ENCODE data around the gene ARHGAP10.

ARHGAP10 gene

DNA sequence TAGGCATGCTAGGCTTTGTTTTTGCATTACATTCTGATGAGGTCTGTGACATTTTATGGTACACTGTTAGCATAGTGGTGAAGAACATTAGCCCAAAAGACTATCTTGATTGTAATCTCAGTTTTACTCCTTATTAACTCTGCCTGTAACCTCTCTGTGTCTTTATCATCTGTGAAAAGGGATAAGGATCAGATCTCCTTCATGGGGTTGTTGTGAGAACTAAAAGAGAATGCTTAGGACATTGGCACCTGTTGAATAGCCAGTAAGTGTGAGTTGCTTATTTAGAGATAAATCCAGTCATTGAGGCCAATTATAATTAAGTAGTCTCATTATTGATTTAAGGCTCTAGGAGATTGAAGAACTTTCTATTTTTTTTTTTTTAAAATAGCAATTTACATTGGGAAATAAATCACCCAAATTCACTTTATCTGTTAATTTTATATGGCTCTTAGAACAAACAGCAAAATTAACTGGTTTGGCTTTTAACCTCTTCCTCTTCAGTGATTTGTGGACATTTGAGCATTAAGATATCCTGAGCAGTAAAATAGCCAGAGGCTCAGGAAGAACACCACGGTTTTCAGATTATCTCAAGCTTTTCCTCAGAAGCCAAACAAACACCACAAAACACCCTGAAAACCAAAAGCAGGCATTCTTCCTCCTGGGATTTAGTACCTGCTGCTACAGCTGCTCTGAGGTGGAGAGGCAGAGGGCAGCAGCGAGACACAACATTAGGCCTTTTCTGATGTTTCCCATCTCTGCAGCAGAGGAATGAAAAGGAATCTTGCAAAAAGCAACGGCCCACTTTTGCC, 192.9 kb downstream of the ARHGAP10 start:
- DNase-seq, result no peak

DNA sequence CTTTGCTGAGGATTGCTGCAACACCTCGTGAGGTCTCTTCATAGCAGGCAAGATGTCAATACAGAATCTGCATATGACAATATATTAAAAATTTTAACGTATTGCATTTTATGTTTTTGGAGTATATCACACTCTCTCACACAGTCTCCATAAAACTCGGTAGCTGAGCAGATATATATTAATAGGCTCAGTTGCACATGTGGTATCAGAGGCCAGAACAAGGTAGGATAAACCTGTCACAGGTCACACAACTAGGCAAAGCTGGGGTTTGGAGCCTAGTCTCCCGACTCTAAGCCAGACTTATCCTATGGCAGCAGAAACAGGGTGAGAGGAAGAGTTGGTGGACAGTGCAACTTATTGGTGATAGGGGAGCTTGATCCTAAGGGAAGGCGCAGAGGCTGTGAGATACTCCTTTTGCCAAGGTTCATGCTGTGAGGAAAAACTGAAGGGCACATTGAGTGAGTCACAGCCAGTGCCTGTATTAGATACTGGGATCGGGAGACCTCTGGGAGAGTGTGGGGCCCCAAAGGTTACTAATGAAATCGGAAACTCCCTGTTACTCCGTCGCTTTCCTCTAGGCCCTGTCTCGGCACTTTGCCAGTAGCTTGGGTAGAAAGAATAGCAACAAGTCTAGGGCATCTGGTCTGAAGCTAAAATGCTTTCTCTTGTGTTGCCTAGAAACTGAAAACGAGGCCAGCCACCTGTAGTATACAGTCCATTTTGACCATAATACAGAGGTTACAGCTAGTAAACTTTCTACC, 195.7 kb downstream of the ARHGAP10 start:
- no peak for DNase-seq

- DNase-seq, result no peak
These were observed 196.5 kb downstream of the ARHGAP10 start for GRCh38 chr4:147928400-147928799.

- DNase-seq, result no peak
These were observed 197.9 kb downstream of the ARHGAP10 start for GRCh38 chr4:147929746-147930145.

DNA sequence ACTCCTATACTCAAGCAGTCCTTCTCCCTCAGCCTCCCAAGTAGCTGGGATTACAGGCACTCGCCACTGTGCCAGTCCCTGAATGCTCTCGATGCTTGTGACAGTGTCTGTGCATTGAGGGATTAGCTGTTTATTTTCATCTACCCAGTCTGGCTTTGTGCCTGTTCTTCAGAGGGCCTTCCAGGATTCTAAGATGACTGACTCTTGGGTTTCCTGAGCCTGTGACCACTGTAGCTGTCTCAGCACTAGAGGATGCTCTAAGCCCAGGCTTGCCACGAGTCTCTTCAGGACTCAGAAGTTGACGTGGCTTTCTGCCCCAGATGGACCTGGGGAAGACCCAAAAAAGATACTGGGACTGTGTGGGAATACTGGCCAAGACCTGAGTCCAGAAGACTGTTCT, 201.4 kb downstream of the ARHGAP10 start:
- no peak for DNase-seq

GRCh38 chr4:147933779-147934178, 201.9 kb downstream of the ARHGAP10 start:
- DNase-seq, result no peak

- DNase-seq, result no peak
These were observed 206.6 kb downstream of the ARHGAP10 start for GRCh38 chr4:147938496-147938895.

DNA sequence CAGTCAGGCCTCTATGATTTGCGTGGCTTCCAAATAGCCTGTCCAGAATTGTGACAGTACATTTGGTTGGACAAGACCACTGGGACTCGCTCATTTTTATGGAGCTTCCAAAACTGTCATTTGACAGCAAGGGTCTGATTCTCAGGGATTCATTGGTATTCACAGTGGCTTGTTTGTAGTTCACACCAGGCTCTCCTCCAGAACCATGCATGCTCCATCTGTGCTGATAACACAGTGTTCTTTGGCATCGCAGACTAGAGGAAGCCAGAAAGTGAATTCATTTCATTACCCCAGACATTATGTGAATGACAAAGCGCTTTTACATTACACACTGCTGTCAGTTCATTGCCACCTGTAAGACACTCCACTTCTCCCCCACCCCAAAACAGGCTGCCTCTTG, 208.3 kb downstream of the ARHGAP10 start:
- DNase-seq, result no peak

DNA sequence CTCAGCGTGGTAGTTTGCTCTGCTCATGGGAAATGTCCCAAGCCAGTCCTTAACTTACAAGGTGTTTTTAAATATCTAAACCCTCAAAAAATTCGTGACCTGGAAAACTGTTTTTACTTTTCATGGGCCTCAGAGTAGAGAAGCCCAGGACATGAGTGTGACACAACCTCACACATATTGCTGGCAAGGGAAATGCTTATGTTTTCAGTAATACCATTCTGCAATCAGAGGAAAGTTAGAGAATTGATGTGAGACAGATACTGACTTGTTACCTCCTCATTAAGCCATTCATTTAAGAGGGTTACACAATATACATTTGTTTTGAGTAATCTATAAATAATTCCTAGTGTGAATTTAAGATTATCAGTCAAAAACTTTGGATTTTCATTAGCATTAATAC, 209.5 kb downstream of the ARHGAP10 start:
- no peak for DNase-seq

- DNase-seq, result no peak
These were observed 210.8 kb downstream of the ARHGAP10 start for GRCh38 chr4:147942729-147943128.

DNA sequence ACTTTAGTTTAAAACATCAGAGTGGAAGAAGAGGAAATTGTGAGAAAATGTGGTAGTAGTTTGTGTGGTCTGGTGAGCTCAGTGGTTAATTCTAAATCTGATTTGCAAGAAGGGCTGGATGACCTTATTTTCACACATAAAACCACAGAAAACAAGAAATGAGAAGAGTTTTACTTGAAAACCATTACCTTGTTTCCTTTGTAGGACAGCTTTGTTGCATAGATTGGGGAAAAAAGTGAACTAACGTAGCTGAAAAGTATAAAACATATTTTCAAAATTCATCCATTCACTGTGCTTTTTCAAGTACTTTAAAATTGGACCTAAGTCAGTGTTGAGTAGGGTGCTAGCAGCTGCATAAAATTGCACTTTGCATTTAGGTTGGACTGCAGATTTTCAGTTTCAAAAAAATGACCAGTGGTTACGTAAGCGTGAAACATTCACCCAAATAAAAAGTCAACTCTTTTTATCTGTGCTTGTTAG, 211.3 kb downstream of the ARHGAP10 start:
- DNase-seq, result no peak

DNA sequence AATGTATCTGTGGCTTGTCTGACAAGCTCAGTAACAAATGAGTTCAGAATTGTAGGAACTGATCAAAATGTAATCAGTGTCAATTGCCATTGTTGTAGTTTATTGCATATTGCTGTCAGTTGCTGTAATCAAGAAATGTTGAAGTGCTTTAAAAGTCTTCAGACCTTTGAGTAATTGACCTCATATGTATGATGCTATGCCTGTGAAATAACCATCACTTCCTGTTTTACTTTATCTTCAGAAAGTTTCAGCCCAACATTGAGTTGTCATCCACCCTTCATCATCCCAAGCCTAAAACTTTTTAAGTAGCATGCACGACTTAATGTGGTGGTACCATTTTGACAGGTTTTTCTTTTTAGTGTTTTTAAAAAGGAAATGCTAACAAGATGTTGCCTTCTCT, 212.4 kb downstream of the ARHGAP10 start:
- no peak for DNase-seq

DNA sequence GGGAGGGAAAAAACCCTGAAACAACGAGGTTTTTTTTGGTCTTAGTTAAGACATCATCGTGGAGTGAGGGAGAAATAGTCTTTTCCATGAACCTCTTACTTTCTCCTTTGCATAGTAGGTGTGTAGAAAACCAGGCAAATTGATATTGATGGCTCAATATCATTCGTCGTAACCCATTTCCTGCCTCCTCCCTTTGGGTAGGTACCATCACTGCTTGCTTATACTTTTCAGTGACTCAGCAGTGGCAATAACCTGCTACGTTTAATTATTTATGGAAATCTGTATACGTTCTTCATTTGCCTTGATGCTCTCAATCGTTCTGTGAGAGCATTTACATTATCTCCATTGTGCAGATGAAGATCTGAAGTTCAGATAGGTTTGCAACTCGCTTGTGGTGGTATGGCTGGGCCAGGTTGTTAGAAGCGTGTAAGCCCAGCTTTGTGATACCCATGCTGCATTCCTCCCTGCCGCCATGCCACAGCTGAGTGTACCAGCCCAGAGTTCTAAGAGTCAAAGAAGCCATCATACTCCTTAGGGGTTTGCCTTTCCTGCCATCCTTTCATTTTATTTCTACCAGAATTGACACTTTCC, 212.9 kb downstream of the ARHGAP10 start:
- no peak for DNase-seq

DNA sequence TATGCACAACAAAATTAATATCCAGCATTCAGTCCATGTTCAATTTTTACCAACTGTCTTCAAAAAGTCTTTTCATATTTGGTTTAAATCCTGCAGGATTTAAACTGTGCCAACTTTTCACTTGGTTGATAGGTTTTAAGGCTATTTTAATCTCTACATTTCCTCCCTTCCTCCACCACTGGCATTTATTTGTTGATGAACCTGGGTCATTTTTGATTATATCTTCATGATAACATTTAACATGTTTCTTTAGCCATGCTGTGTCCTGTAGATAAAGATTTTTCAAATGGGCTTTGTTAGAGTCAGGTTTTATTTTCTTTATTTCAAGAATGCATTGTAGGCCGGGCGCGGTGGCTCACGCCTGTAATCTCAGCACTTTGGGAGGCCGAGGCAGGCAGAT, 216.4 kb downstream of the ARHGAP10 start:
- no peak for DNase-seq

DNA sequence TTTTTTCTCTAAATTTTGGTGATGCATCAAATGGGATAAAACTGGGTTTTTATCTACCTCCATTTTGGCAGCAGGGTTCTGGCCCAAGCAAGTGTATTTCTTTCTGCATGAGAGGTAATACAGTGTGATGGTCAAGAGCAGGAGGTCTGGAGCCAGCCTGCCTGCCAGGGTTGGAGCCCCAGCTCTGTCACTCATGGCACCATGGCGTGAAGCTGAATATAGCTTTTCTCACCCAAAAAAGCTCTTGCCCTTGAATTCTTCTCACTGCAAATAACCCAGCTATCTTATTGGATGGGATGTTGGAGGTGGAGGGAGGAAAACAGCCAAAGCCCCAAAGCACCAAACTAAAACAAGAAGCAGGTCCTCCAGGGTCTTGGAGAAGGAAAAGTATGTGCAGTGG, 218.4 kb downstream of the ARHGAP10 start:
- no peak for DNase-seq

GRCh38 chr4:147950841-147951240, 219.0 kb downstream of the ARHGAP10 start:
- no peak for DNase-seq

- no peak for DNase-seq
These were observed 223.0 kb downstream of the ARHGAP10 start for GRCh38 chr4:147954850-147955249.

GRCh38 chr4:147955827-147956558, 224.1 kb downstream of the ARHGAP10 start:
- DNase-seq, result no peak

DNA sequence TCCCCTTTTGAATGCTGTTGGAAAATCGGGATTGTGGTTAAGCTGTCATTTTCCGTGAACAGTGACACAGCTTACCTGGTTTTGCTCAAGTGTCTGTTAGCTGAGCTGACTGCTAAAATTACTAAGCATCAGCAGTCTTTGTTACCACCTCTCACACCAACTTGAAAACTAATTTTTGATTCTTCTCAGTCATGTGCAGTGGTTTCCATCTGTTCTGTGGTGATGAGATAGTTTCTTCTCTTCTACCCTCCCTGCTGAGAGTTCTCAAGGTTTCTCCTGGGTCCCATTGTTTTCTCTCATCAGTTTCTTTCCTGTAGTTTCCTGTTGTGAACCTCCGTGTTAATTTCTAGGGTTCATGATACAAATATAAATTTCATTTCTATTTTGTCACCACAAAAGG, 225.6 kb downstream of the ARHGAP10 start:
- no peak for DNase-seq

GRCh38 chr4:147958057-147958456, 226.2 kb downstream of the ARHGAP10 start:
- no peak for DNase-seq

- no peak for DNase-seq
These were observed 226.7 kb downstream of the ARHGAP10 start for GRCh38 chr4:147958489-147959065.

DNA sequence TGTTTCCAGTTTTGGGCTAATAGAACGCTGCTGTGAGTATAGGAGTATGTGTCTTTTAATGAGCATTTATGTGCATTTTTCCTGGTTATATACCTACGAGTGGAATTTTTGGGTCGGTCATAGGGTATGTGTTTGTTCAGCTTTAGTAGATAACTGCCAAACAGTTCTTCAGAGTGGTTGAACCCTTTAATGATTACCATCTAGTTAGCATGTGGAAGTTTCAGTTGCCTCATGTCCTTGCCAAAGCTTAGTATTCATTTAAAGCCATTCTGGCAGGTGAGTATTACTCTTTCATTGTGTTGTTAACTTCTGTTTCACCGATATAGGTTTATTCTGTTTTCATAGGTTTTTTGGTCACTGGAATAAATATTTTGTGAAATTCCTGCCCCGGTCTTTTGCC, 229.1 kb downstream of the ARHGAP10 start:
- DNase-seq, result no peak

DNA sequence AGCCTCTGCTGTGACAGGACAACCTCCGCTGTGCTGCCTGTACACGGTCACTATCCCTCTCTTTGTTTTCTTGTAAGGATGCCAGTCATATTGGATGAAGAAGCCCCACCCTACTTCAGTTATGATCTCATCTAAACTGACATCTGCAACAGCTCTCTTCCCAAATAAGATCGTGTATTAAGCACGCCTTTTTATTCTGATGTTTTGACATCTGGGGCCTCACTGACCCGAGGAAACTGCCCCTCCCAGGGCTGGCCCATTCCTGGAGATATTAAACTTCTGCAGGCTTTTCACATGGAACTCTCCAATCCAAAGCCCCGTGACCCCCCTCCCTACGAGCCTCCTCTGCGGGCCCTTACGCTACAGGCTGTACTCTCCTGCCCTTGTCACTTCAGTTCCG, 232.0 kb downstream of the ARHGAP10 start:
- no peak for DNase-seq
